GM18951 (cell line): ENCODE results near the gene NKX2-3.

Source experiments
- POLR2A ChIP-seq: IDR thresholded peaks from 4 replicates; pipeline ENCODE4 v1.6.1; 2011; ENCODE audit warnings: mild to moderate bottlenecking; ENCODE audit not compliant: insufficient read length, insufficient read depth; ENCODE audit errors: extremely low read depth
- in situ Hi-C: fragments of 300-500 bp; cut with MboI; formaldehyde crosslinking; loops from one replicate; pipeline ENCODE4 v1.12.0; 2022; ENCODE audit warnings: low sequenced_read_pairs, mixed read lengths, inconsistent platforms; ENCODE audit not compliant: unreplicated experiment

NKX2-3 gene

GRCh38 chr10:99532687-99533495, at the start of gene NKX2-3:
Gene NKX2-3 (plus strand): TSS chr10:99532942. CDS start chr10:99533132, 190 bp downstream.
- in situ Hi-C loops = no loop called here
- TF ChIP-seq POLR2A = no peak

- in situ Hi-C loops = no loop called here
These were observed 47.8 kb upstream of the NKX2-3 start for GRCh38 chr10:99484626-99485581.

DNA sequence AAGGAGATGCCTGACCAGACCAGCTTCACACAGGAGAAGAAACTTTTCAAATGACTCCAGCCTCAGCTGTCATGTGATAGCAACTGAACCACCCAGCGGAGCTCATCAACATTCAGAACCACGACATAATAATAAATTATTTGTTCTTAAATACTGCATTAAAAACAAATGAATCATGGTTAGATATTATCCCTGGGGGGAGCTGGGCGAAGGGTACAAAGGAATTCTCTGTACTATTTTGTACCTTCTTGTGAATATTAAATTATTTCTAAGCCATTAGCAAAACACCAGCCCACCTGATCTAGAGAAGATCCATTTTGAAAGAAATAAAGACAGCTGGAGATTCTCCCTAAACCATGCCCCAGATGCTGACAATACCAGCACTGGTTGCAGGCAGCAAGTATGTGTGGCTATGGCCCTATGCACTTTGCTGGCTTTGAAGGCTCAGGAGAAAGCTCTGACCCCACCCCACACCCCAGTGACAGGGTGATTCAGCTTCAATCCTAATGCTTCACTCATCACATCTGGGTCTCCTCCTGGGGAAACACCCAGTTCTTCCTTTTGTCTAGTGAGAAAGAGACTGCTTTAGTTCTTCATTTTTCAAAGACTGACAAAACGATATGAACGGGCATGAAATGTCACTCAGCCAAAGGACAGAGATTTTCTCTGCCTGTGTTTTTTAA, 45.5 kb upstream of the NKX2-3 start:
- in situ Hi-C loops = no loop called here
- no peak for TF ChIP-seq POLR2A

More at GRCh38 chr10:99484626-99485581, 47.8 kb upstream of the NKX2-3 start:
- no peak for TF ChIP-seq POLR2A

GRCh38 chr10:99489271-99489670, 43.5 kb upstream of the NKX2-3 start:
- in situ Hi-C loops = no loop called here

DNA sequence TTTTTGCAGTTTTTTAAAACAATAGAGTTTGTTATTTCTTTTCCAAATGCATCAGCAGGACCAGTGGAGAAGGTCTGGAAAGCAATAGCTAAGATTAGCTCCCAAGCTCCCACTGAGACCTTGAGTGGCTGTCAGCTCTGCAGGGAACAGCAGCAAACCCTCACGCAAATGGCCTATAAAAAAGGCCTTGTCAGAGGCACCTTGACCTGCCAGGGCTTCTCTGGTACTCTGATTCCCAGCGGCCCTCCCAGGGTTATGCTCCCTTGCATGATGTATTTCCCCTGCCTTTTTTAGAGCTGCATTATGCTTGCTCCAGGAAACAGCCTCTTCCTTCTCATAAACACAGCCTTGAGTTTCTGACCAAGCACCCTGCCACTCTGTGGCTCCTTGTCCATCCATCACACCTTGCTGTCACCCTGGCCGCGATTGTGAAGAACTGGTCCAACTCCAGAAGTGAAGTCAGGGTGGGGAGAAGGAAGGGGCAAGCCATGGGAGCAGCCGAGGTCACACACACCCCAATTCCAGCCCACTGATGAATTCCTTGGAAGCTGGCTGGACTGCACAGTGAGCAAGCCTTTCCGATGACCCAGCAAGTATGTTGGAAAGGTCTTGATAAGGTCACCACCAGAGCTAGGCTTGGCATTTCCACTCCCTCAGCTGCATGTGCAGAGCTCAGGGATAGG, 35.3 kb upstream of the NKX2-3 start:
- in situ Hi-C loops = no loop called here
- no peak for TF ChIP-seq POLR2A

More at GRCh38 chr10:99489271-99489670, 43.5 kb upstream of the NKX2-3 start:
- TF ChIP-seq POLR2A = no peak

DNA sequence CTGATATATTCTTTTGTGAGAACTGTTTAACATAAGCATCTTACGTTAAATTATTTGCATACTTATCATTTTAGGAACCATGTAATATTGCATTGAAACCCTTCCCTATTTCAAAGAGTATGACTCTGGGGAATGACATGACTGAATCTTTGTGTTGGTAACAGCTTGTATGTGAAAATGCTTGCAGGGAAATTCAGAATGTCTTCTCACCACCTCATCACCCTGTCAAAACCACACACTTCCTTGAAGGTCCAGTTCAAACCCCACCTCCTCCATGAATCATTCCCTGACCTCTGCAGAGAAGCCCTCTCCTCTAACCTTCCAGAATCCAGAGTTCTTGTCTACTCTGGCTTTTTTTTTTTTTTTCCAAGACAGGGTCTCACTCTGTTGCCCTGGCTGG, 26.3 kb upstream of the NKX2-3 start:
- no peak for TF ChIP-seq POLR2A
- in situ Hi-C loops = no loop called here

DNA sequence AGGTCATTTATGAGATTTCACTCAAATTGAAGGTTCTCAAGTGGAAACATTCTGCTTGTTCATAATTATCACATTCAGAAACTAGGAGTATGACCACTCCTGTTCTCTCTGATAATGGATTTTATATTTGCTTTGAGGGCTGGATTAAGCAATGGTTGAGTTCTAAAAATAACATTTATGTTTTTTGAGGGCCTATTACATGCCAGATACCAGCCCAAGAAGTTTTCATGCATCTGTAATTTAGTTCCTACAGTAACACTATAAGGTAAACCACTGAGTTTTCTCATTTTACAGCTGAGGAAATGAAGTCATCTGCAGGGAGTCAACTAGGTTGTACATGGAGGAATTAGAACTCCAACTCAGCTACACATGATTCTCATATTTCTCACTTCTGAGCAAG, 25.5 kb upstream of the NKX2-3 start:
- TF ChIP-seq POLR2A = no peak
- in situ Hi-C loops = no loop called here

GRCh38 chr10:99513061-99513460, 19.7 kb upstream of the NKX2-3 start:
- in situ Hi-C loops = no loop called here
- TF ChIP-seq POLR2A = no peak

DNA sequence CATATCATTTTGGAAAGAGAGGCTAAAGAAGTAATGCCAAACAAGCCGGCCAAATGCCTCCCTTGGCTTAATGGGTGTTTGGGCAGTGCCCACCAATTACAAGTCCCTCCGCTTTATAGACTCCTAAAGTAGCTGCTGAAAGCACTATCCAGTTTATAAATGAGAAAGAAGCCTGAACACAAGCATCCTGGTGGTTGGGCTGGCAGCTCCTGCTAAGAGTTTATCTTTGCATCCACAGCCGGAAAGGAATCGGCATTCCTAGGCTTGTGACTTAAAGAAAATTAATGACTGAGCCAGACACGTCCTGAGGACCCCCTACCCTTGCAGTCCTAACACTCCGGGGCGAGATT, 13.1 kb upstream of the NKX2-3 start:
- no peak for TF ChIP-seq POLR2A
- in situ Hi-C loops = no loop called here

GRCh38 chr10:99520040-99520846, 12.5 kb upstream of the NKX2-3 start:
- no peak for TF ChIP-seq POLR2A
- in situ Hi-C loops = no loop called here

GRCh38 chr10:99520847-99521764, 11.6 kb upstream of the NKX2-3 start:
- TF ChIP-seq POLR2A = no peak
- in situ Hi-C loops = no loop called here

DNA sequence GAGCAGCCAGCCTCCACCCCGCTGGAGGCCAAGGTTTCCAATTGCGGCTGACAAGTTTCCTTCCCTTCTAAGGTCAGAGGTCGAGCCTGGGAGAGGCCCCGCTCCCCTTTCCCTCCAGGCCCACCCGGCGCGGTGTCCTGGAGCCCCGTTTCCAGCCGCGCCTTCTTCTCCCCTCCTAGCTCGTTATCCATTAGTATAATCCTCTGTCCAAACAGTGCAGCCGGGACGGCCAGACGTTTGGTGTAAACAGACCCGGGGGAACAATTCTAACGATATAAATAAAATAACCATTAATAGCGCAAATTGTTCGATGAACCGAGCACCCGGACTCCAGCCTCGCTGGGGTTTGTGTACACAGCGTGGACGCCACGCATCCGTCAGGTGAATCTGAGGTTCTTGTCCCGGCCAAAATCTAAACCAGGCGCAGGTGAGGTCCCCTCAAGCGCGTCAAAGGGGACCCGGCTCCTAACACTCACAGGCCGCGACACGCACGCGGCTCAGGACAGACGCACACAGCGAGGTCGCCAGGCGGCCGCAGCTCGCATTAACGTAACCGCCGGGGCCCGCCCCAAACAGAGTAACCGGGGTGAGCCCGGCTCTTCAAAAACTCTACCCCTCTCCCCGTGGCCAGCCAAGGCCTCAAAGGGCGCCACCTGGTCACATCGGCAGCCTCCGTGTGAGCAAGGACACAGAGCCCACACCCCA, 10.8 kb upstream of the NKX2-3 start:
- in situ Hi-C loops = no loop called here
- TF ChIP-seq POLR2A = no peak
